Measurements from ENCODE around the gene WSB1.

WSB1 gene

DNA sequence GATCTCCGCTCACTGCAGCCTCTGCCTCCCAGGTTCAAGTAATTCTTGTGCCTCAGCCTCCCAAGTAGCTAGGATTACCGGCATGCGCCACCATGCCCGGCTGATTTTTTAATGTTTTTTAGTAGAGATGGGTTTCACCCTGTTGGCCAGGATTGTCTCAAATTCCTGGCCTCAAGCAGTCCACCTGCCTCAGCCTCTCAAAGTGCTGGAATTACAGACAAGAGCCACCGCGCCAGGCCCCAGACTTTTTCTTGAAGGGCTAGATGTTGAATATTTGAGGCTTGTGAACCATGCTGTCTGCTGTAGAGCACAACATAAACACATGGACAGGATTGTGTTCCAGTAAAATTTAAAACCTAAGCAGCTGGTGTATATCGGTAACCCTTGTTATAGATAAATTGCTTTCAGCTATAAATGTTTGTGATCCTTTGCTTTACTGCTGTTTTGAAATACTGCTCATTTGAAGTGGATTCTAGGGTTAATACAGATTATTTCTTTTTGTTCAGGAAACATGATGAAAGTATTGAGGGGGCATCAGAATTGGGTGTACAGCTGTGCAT is 12.4 kb downstream of the WSB1 start:
- no peak for DNase-seq (ENCODE audit: extremely low read depth, low read depth)
- TF ChIP-seq, protein P1, sequence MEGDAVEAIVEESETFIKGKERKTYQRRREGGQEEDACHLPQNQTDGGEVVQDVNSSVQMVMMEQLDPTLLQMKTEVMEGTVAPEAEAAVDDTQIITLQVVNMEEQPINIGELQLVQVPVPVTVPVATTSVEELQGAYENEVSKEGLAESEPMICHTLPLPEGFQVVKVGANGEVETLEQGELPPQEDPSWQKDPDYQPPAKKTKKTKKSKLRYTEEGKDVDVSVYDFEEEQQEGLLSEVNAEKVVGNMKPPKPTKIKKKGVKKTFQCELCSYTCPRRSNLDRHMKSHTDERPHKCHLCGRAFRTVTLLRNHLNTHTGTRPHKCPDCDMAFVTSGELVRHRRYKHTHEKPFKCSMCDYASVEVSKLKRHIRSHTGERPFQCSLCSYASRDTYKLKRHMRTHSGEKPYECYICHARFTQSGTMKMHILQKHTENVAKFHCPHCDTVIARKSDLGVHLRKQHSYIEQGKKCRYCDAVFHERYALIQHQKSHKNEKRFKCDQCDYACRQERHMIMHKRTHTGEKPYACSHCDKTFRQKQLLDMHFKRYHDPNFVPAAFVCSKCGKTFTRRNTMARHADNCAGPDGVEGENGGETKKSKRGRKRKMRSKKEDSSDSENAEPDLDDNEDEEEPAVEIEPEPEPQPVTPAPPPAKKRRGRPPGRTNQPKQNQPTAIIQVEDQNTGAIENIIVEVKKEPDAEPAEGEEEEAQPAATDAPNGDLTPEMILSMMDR (IDR thresholded peaks at IDR 0.05; ENCODE audit: low read depth, low read length) = no peak

DNA sequence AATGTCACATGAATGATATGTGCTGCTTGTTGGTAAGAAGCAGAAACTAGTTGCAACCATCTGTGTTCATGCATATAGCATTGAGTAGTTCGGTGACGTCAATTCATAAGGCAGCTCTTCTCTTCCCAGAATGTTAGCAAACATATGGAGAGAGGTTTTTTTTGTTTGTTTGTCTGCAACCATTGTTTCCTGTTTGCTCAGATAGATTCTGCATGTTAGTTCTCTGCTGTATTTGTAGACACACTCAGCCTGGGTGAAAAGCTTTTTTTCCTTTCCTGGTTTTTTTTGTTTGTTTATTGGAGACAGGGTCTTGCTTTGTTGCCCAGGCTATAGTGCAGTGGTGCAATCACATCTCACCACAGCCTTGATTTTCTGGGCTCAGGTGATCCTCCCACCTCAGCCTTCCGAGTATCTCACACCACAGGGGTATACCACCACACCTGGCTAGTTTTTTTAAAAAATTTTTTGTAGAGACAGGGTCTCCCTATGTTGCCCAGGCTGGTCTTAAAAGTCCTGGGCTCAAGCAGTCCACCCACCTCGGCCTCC is 16.7 kb downstream of the WSB1 start:
- TF ChIP-seq, protein P1 (IDR thresholded peaks at IDR 0.05; ENCODE audit: low read depth, low read length) = no peak
- no peak for DNase-seq (ENCODE audit: extremely low read depth, low read depth)

DNA sequence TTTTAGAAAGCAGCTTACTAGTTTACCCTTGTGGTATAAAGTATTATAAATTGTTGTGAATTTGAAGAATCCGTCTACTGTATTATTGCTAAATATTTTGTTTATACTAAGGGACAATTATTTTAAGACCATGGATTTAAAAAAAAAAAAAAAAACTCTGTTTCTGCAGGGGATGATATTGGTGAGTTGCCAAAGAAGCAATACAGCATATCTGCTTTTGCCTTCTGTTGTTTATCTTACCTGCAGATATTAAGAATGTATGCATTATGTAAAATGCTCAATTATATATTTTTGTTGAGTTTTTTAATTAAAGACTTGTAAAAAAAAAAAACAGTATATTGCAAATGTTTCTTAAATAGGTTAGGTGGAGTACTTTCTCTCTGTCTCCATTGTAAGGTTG is 19.4 kb downstream of the WSB1 start:
- TF ChIP-seq, protein P1 (IDR thresholded peaks at IDR 0.05; ENCODE audit: low read depth, low read length) = no peak
- DNase-seq (ENCODE audit: extremely low read depth, low read depth) = no peak

DNA sequence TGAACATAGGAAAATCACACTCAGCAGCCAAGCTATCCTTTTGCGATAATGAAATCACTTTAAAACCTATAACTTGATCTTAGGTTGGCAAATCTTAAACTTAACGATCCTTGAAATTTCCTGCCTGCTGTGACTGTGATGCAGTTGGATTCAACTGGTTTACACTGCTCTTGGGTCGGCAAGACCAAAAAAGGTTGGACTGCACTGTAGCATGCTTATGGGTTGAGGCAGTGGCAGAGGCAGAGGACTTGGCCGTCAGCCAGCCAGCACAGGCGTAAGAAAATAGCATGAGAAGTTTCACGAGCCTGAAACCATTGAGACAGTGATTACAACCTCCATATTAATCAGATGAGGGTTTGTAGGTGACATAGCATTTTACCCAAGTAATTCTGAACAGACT is 21.4 kb downstream of the WSB1 start:
- DNase-seq (ENCODE audit: extremely low read depth, low read depth) = peak; percentile 85
- TF ChIP-seq, protein P1 (IDR thresholded peaks at IDR 0.05; ENCODE audit: low read depth, low read length) = no peak

DNA sequence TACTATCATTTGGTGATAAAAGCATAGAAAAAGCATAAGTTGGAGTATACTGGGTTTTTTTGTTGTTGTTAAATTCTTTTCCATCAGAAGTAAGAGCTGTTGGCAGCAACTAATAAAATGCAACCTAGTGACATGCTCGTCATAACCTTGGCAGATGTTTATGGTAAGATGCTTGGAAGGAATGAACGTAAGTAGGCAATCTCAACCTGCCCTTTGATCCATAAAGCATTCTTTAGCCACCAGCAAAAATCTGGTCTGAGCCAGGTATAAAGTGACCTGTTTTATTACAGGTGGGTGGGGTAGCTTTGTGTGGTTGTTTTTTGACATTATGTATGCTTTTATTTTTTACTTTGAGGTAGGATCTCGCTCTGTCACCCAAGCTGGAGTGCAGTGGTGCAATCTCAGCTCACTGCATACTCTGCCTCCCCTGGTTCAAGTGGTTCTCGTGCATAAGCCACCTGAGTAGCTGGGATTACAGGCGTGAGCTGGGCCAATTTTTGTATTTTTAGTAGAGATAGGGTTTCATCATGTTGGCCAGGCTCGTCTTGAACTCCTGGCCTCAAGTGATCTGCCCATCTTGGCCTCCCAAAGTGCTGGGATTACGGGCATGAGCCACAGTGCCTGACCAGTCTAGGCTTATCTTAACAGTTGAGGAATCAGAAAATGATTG is 22.0 kb downstream of the WSB1 start:
- DNase-seq (ENCODE audit: extremely low read depth, low read depth) = no peak

DNA sequence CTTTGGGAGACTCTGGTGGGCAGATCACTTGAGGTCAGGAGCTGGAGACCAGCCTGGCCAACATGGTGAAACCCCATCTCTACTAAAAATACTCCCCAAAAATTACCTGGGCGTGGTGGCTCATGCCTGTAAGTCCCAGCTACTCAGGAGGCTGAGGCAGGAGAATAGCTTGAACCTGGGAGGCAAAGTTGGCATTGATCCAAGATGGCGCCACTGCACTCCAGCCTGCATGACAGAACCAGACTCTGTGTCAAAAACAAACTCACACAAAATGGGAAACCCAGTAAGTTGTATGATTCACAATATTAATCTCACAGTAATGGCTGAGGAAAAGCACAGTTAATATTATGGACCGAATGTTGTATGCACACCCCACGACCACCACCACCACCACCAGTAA is 24.3 kb downstream of the WSB1 start:
- DNase-seq (ENCODE audit: extremely low read depth, low read depth) = no peak
- TF ChIP-seq, protein P1 (IDR thresholded peaks at IDR 0.05; ENCODE audit: low read depth, low read length) = no peak

More for the DNA sequence above, 22.0 kb downstream of the WSB1 start:
- TF ChIP-seq, protein P1 (IDR thresholded peaks at IDR 0.05; ENCODE audit: low read depth, low read length) = no peak

DNA sequence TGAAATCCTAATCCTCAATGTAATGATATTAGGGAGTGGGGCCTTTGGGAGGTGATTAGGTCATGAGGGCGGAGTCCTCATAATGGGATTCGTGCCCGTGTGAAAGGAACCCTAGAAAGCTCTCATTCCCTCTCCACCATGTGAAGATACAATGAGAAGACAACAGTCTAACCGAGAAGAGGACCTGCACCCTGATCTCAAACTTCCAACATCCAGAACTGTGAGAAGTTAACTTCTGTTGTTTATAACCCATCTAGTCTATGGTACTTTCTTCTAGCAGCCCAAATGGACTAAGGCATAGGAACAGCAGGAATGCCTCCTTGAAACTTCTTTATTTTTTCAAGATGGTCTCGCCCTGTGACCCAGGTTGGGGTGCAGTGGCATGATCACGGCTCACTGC is 24.7 kb downstream of the WSB1 start:
- DNase-seq (ENCODE audit: extremely low read depth, low read depth) = no peak

More for the DNA sequence above, 24.7 kb downstream of the WSB1 start:
- TF ChIP-seq, protein P1 (IDR thresholded peaks at IDR 0.05; ENCODE audit: low read depth, low read length) = no peak

Data from AG09319 (cell line).